Measurements from ENCODE around the gene WDR90.

Gene WDR90

DNA sequence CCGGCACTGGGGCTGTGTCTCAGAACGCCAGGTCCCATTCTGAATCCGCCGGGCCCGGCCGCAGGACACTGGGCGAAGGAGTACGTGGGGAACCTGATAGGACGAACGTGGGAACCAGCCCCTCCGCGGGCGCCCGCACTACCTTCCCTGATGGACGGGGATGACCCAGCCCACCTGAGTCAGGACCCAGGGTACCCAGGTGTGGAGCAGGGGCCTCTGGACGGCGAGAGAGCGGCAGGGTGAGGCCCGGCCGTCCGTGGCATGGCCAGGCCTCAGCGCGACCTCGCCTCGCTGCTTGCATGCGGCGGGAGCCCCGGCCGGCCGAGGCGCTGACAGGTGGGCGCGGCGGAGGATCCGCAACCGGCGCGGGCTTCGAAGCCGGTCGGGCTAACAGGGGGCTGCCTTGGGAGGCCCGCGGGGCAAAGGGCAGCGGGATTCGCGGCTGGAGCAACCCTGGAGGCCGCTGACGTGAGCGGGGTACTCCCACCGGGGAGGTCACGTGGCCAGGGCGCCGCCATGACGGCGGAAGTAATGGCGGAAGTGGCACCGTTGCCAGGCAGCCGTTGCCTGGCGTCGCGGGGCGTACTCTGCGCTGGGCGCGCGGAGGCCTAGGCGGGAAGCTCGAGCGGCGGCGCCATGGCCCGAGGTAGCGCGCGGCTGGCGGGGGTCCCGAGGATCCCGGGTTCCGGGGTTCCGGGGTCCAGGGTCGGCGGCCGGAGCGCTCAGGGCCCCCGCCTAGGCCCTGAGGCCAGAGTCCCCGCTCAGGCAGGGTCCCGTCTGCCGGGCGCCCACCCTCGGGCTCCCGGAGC lies at the start of gene WDR90:
WDR90 (plus strand) TSS at position 585 of the 809 bp plus-strand sequence; CDS start at position 637, 52 bp downstream.
- no peaks in the 10 kb centered on the region for H3K9me2 ChIP-seq (ENCODE audit: low read depth, low read length)
- H3K4me3 ChIP-seq (ENCODE audit: low read depth, low read length, poor library complexity, severe bottlenecking), result peak within 1 kb of the TSS; percentile 88
- no peaks in the 10 kb centered on the region for H3K27me3 ChIP-seq (ENCODE audit: insufficient read depth, low read length)
- H3K79me2 ChIP-seq (ENCODE audit: insufficient read depth, low read length), result no peaks in the 10 kb centered on the region
- no peak within 1 kb of the TSS for H2AFZ ChIP-seq (ENCODE audit: low read length)
- peak within 1 kb of the TSS; percentile 64 for H3K27ac ChIP-seq (ENCODE audit: low read depth, low read length, poor library complexity, severe bottlenecking)
- H3K36me3 ChIP-seq (ENCODE audit: insufficient read depth, low read length), result peaks cover 21% of the 10 kb centered on the region
- no peaks in the 10 kb centered on the region for H4K20me1 ChIP-seq (ENCODE audit: insufficient read depth, low read length)
- peak within 1 kb of the TSS; percentile 90 for H3K9ac ChIP-seq (ENCODE audit: low read length)
- H3K9me3 ChIP-seq (ENCODE audit: low read length), result no peaks in the 10 kb centered on the region
- no peak for TF ChIP-seq EZH2 (IDR thresholded peaks at IDR 0.05; ENCODE audit: borderline replicate concordance, low read length)
- TF ChIP-seq, protein P1, sequence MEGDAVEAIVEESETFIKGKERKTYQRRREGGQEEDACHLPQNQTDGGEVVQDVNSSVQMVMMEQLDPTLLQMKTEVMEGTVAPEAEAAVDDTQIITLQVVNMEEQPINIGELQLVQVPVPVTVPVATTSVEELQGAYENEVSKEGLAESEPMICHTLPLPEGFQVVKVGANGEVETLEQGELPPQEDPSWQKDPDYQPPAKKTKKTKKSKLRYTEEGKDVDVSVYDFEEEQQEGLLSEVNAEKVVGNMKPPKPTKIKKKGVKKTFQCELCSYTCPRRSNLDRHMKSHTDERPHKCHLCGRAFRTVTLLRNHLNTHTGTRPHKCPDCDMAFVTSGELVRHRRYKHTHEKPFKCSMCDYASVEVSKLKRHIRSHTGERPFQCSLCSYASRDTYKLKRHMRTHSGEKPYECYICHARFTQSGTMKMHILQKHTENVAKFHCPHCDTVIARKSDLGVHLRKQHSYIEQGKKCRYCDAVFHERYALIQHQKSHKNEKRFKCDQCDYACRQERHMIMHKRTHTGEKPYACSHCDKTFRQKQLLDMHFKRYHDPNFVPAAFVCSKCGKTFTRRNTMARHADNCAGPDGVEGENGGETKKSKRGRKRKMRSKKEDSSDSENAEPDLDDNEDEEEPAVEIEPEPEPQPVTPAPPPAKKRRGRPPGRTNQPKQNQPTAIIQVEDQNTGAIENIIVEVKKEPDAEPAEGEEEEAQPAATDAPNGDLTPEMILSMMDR (IDR thresholded peaks at IDR 0.05; ENCODE audit: low read length), result no peak
- H3K4me2 ChIP-seq (ENCODE audit: low read length), result peak within 1 kb of the TSS; percentile 99
- H3F3A ChIP-seq (ENCODE audit: insufficient read depth, low read length), result no peaks in the 10 kb centered on the region
- H3K4me1 ChIP-seq (ENCODE audit: insufficient read depth, low read length, severe bottlenecking), result peaks cover 43% of the 10 kb centered on the region

DNA sequence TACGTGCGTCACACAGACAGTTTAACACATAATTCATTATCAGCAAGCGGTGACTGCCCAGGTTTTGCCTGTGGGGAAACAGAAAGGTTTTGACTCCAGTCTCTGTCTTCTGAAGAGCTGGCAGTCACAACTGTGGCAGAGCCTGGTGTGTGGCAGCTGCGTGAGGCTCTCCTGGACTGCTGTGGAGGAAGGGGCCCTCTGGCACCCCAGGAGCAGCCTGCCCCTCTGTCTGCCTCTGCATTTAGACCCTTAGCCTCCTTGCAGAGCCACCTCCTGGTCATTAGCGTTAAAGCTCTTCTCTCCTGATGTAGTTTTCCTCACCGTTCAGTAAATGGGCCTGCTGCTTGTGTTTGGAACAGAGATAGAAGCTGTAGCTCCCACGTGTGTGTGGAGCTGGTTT lies 48.4 kb upstream of the WDR90 start:
- no peaks in the 10 kb centered on the region for H3K79me2 ChIP-seq (ENCODE audit: insufficient read depth, low read length)
- H3K4me1 ChIP-seq (ENCODE audit: insufficient read depth, low read length, severe bottlenecking), result no peaks in the 10 kb centered on the region
- no peaks in the 10 kb centered on the region for H3K9me2 ChIP-seq (ENCODE audit: low read depth, low read length)
- no peak overlapping the region for H3K4me3 ChIP-seq (ENCODE audit: low read depth, low read length, poor library complexity, severe bottlenecking)
- peaks cover 3% of the 10 kb centered on the region for H3K36me3 ChIP-seq (ENCODE audit: insufficient read depth, low read length)
- H3K9ac ChIP-seq (ENCODE audit: low read length), result no peak overlapping the region
- TF ChIP-seq EZH2 (IDR thresholded peaks at IDR 0.05; ENCODE audit: borderline replicate concordance, low read length), result no peak
- TF ChIP-seq, protein P1 (IDR thresholded peaks at IDR 0.05; ENCODE audit: low read length), result peak; percentile 57
- H4K20me1 ChIP-seq (ENCODE audit: insufficient read depth, low read length), result no peaks in the 10 kb centered on the region
- no peaks in the 10 kb centered on the region for H3F3A ChIP-seq (ENCODE audit: insufficient read depth, low read length)
- H3K27me3 ChIP-seq (ENCODE audit: insufficient read depth, low read length), result no peaks in the 10 kb centered on the region
- no peak overlapping the region for H3K4me2 ChIP-seq (ENCODE audit: low read length)
- no peak overlapping the region for H2AFZ ChIP-seq (ENCODE audit: low read length)
- H3K9me3 ChIP-seq (ENCODE audit: low read length), result peaks cover 4% of the 10 kb centered on the region; the same call in 1 of the 2 replicates
- no peak overlapping the region for H3K27ac ChIP-seq (ENCODE audit: low read depth, low read length, poor library complexity, severe bottlenecking)

DNA sequence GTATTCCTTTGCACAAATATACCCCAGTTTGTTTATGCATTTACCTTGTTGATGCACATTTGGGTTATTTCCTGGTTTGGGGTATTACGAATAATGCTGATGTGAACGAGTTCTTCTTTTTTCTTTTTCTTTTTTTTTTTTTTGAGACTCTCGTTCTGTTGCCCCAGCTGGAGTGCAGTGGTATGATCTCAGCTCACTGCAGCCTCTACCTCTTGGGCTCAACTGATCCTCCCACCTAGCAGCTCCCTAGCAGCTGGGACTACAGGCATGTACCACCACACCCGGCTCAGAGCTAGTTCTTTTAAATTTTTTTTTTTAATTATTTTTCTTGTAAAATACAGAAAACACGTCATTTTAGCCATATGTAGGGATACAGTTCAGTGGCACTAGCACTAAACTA lies 45.2 kb upstream of the WDR90 start:
- peaks cover 4% of the 10 kb centered on the region; the same call in 1 of the 2 replicates for H3K9me3 ChIP-seq (ENCODE audit: low read length)
- H4K20me1 ChIP-seq (ENCODE audit: insufficient read depth, low read length), result no peaks in the 10 kb centered on the region
- H3K27me3 ChIP-seq (ENCODE audit: insufficient read depth, low read length), result no peaks in the 10 kb centered on the region; the same call in 1 of the 2 replicates
- no peak overlapping the region for H3K4me2 ChIP-seq (ENCODE audit: low read length)
- TF ChIP-seq, protein P1 (IDR thresholded peaks at IDR 0.05; ENCODE audit: low read length), result no peak
- no peak for TF ChIP-seq EZH2 (IDR thresholded peaks at IDR 0.05; ENCODE audit: borderline replicate concordance, low read length)
- H3K4me3 ChIP-seq (ENCODE audit: low read depth, low read length, poor library complexity, severe bottlenecking), result no peak overlapping the region
- H3K9ac ChIP-seq (ENCODE audit: low read length), result no peak overlapping the region
- H3K79me2 ChIP-seq (ENCODE audit: insufficient read depth, low read length), result no peaks in the 10 kb centered on the region
- no peaks in the 10 kb centered on the region for H3K4me1 ChIP-seq (ENCODE audit: insufficient read depth, low read length, severe bottlenecking)
- H2AFZ ChIP-seq (ENCODE audit: low read length), result no peak overlapping the region
- peaks cover 8% of the 10 kb centered on the region for H3K36me3 ChIP-seq (ENCODE audit: insufficient read depth, low read length)
- no peak overlapping the region for H3K27ac ChIP-seq (ENCODE audit: low read depth, low read length, poor library complexity, severe bottlenecking)
- no peaks in the 10 kb centered on the region for H3K9me2 ChIP-seq (ENCODE audit: low read depth, low read length)
- H3F3A ChIP-seq (ENCODE audit: insufficient read depth, low read length), result no peaks in the 10 kb centered on the region
